K562 (cell line): Measurements from ENCODE around the gene IL12RB1. TPM values are rescaled to one million over a fixed set of nuclear protein-coding genes. Genes with fewer than 3 reads are reported as not detected.
A peak's percentile ranks its signal among the peaks of the same experiment; 100 is the strongest.

ENCODE experiments used
- ATAC-seq: fragments of 200-7000 bp; cut with Tn5 transposase; 3 replicates; pipeline ENCODE4 v1.9.1; 2020; ENCODE audit warnings: moderate library complexity
- BruUV-seq: library from RNA; stranded (reverse); fragments of 400-500 nt; replicated peaks from 2 replicates; lab custom pipeline; 2021; lab: Mats Ljungman, UMichigan
- CTCF ChIA-PET: fragments of 300-600 bp; formaldehyde crosslinking; extraction: SDS; loops from one replicate; lab custom pipeline; 2021; ENCODE audit warnings: low intra/inter-chr PET ratio; lab: Yijun Ruan, JAX
- POLR2A ChIA-PET: fragments of 300-600, 350-650 bp; sonication (Branson Sonifier 250); formaldehyde crosslinking; extraction: SDS; loops from one replicate; lab custom pipeline; 2021; ENCODE audit warnings: antibody characterized with exemption, inconsistent platforms; lab: Yijun Ruan, JAX
- DNase-seq, 4 experiments: peaks; one replicate each; pipeline versions ENCODE4 v3.0.0 to v3.0.0-alpha.2; 2011 to 2018; ENCODE audit warnings: low spot score in 3 of 4, mixed read lengths in 3 of 4; ENCODE audit errors: extremely low read depth in 1 of 4
- FAIRE-seq: peaks from 2 replicates; lab custom pipeline; 2011; peaks lifted over from hg19 to GRCh38; lab: Jason Lieb, UNC
- H2AFZ ChIP-seq: 2 replicates; pipeline ENCODE4 v1.6.0; 2011; ENCODE audit warnings: low read depth, low read length, control low read depth, inconsistent platforms
- H3K27ac ChIP-seq: fragments of 200-600 bp; 3 replicates; pipeline ENCODE4 v1.8.0; 2011; ENCODE audit warnings: low read depth, mild to moderate bottlenecking, control low read depth, inconsistent platforms, low read length, moderate library complexity, mixed read lengths; ENCODE audit errors: extremely low read depth
- H3K27me3 ChIP-seq, 2 experiments: fragments of 300-600 bp in 1 of 2; 2 replicates in 1 of 2; 3 replicates in 1 of 2; pipeline versions ENCODE4 v1.6.0 to v1.8.0; 2011; ENCODE audit warnings: inconsistent platforms in 2 of 2, low read length in 2 of 2, mild to moderate bottlenecking in 1 of 2, mixed read lengths in 1 of 2, moderate library complexity in 1 of 2; ENCODE audit not compliant: control insufficient read depth in 2 of 2, insufficient read depth in 2 of 2
- H3K36me3 ChIP-seq: fragments of 300-600 bp; 3 replicates; pipeline ENCODE4 v1.8.0; 2011; ENCODE audit warnings: mild to moderate bottlenecking, low read length, inconsistent platforms; ENCODE audit not compliant: control insufficient read depth, insufficient read depth
- H3K4me1 ChIP-seq, 2 experiments: fragments of 200-600 bp in 1 of 2; replicated peaks in 1 of 2; 2 replicates in 1 of 2; 3 replicates in 1 of 2; pipeline versions ENCODE4 v1.5.1 to v1.8.0; 2011; ENCODE audit warnings: inconsistent platforms in 2 of 2, low read length in 2 of 2, mild to moderate bottlenecking in 1 of 2, mixed read lengths in 1 of 2, moderate library complexity in 1 of 2; ENCODE audit not compliant: control insufficient read depth in 2 of 2, insufficient read depth in 2 of 2
- H3K4me2 ChIP-seq: 2 replicates; pipeline ENCODE4 v1.6.1; 2011; ENCODE audit warnings: low read length, control low read depth, inconsistent platforms, mixed read lengths; ENCODE audit not compliant: insufficient read depth
- H3K4me3 ChIP-seq: fragments of 200-600 bp; sonication (generic), shearing (Covaris generic); 2 replicates; pipeline ENCODE4 v1.5.1; 2016; ENCODE audit warnings: control low read depth, inconsistent platforms
- H3K79me2 ChIP-seq: fragments of 200-600 bp; 3 replicates; pipeline ENCODE4 v1.8.0; 2011; ENCODE audit warnings: low read length, inconsistent platforms; ENCODE audit not compliant: control insufficient read depth, insufficient read depth
- H3K9ac ChIP-seq, 2 experiments: 2 replicates each; pipeline versions ENCODE4 v1.6.0 to v1.6.1; 2011; ENCODE audit warnings: low read depth in 2 of 2, low read length in 2 of 2, control low read depth in 1 of 2, inconsistent platforms in 1 of 2, mild to moderate bottlenecking in 1 of 2, mixed read lengths in 1 of 2; ENCODE audit not compliant: insufficient read depth in 1 of 2
- H3K9me1 ChIP-seq: one replicate; pipeline ENCODE4 v1.6.0; 2011; ENCODE audit warnings: inconsistent platforms, mild to moderate bottlenecking, low read length, moderate library complexity; ENCODE audit not compliant: control insufficient read depth, insufficient read depth
- H3K9me3 ChIP-seq: replicated peaks from 2 replicates; pipeline ENCODE4 v1.5.1; 2011; ENCODE audit warnings: low read depth, low read length, inconsistent platforms; ENCODE audit not compliant: control insufficient read depth, insufficient read depth
- H4K20me1 ChIP-seq: replicated peaks from 2 replicates; pipeline ENCODE4 v1.6.1; 2011; ENCODE audit warnings: low read length, inconsistent platforms, mixed read lengths; ENCODE audit not compliant: control insufficient read depth, insufficient read depth
- BACH1 ChIP-seq: fragments of 200-800 bp; sonication (Bioruptor generic); IDR thresholded peaks from 2 replicates; pipeline ENCODE4 v1.6.1; 2016; ENCODE audit warnings: missing genetic modification characterization, missing compliant biosample characterization
- GABPB1 ChIP-seq: sonication (generic); formaldehyde crosslinking; IDR thresholded peaks from 2 replicates; pipeline ENCODE4 v1.8.0; 2022; ENCODE audit warnings: mild to moderate bottlenecking, missing genetic modification reagents
- POLR2A ChIP-seq: fragments of 450-650 bp; conservative IDR thresholded peaks from 2 replicates; pipeline ENCODE4 v1.6.1; 2016
- STAG1 ChIP-seq: sonication (generic); formaldehyde crosslinking; IDR thresholded peaks from 2 replicates; pipeline ENCODE4 v1.5.0; 2020; ENCODE audit warnings: missing genetic modification reagents, borderline replicate concordance
- ZNF583 ChIP-seq: fragments of 250-450 bp; sonication (Bioruptor Pico); IDR thresholded peaks from 2 replicates; pipeline ENCODE4 v1.4.0; 2020
- WGBS: fragments of 100-300 bp; shearing (Covaris generic); methylation state at CpG from one replicate; pipeline ENCODE4 v1.1.6; 2016; ENCODE audit warnings: low coverage, mixed read lengths; ENCODE audit not compliant: insufficient coverage; ENCODE audit errors: missing lambda C conversion rate; 5-methylcytosine and 5-hydroxymethylcytosine counted together
- in situ Hi-C: fragments of 300-500 bp; cut with MboI; formaldehyde crosslinking; loops from 4 replicates; pipeline ENCODE4 v1.15.0; 2018; ENCODE audit warnings: inconsistent platforms, mixed read lengths
- intact Hi-C: fragments of 100-400 bp; cut with micrococcal nuclease; formaldehyde crosslinking; loops from 2 replicates; pipeline ENCODE4 v1.14.2; 2022
- polyA plus RNA-seq, 8 experiments: library from polyadenylated mRNA; depleted of rRNA in 4 of 8; stranded (reverse) in 5 of 8; unstranded in 3 of 8; fragments of >200 nt; fragmentation: Nextera tagmentation in 2 of 8; fragmentation: Illumina TruSeq in 1 of 8; extraction: Ambion mirVana in 2 of 8; extraction: Trizol in 1 of 8; gene quantifications; 2 replicates each; pipeline versions ENCODE4 v1.2.1 to v1.2.3, GENCODE V29; 2011 to 2014; ENCODE audit warnings: inconsistent platforms in 1 of 8, missing spikeins in 1 of 8
- total RNA-seq, 7 experiments: library from RNA; depleted of rRNA in 6 of 7; stranded (reverse); fragments of >200 nt in 6 of 7; fragmentation: Illumina TruSeq in 2 of 7; extraction: Trizol in 2 of 7; gene quantifications; 2 replicates each; pipeline versions ENCODE4 v1.2.1 to v1.2.3, GENCODE V29; 2011 to 2021; ENCODE audit warnings: low replicate concordance in 1 of 7
- TF ChIP-seq, protein P1 (sequence below): fragments of 250-450 bp; sonication (Bioruptor Pico); IDR thresholded peaks from 2 replicates; pipeline ENCODE4 v1.5.0; 2022; ENCODE audit warnings: mild to moderate bottlenecking
- TF ChIP-seq, protein P2 (sequence below), 2 experiments: fragments of 200-800 bp in 1 of 2; sonication (Bioruptor generic) in 1 of 2; sonication (generic) in 1 of 2; formaldehyde crosslinking in 1 of 2; IDR thresholded peaks in 1 of 2; conservative IDR thresholded peaks in 1 of 2; 2 replicates each; pipeline versions ENCODE4 v1.5.0 to v1.6.1; 2016 to 2020; ENCODE audit warnings: missing compliant biosample characterization in 1 of 2, missing genetic modification characterization in 1 of 2, missing genetic modification reagents in 1 of 2
- TF ChIP-seq, protein P3 (sequence below): fragments of 450-650 bp; IDR thresholded peaks from 2 replicates; pipeline ENCODE4 v1.6.1; 2017; ENCODE audit warnings: antibody characterized with exemption, mild to moderate bottlenecking
- TF ChIP-seq, protein P4 (sequence below), 3 experiments: fragments of 200-800 bp in 1 of 3; fragments of 250-450 bp in 1 of 3; fragments of 450-650 bp in 1 of 3; sonication (Bioruptor Pico) in 1 of 3; sonication (Bioruptor generic) in 1 of 3; formaldehyde crosslinking in 1 of 3; IDR thresholded peaks; 2 replicates each; pipeline versions ENCODE4 v1.6.1 to v1.8.0; 2016 to 2022; ENCODE audit warnings: mild to moderate bottlenecking in 2 of 3, missing genetic modification characterization in 2 of 3, missing compliant biosample characterization in 1 of 3, moderate library complexity in 1 of 3

IL12RB1 gene
- total and polyA plus RNA-seq, 9 of the 15 experiments (the other 6 are each of a cell fraction or from before 2014, with no cell fraction given), result 0.04 to 0.07 (median 0.06) TPM; not detected in 5

DNA sequence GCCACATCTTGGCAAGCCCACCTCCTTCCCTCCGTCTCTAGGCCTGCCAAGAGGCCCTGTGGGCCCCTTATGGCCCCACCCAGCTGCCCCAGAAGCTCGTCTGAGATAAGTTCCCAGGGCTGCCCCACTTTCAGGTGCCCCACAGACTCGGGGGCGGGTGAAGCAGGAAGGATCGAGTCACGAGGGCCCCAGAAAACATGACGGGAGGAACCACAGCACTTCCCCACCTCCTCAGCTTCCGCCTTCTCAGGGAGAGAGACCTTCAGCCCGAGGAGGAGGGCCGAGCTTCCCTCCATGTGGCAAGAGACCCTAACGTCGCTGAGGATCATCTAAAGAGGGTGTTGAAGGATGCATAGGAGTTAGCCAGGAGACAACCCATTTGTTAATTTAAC is 4.5 kb upstream of the IL12RB1 start:
- no TSS peak for BruUV-seq
- H2AFZ ChIP-seq, result peak overlapping the region; percentile 90
- DNase-seq (peak; percentile 53 to 74 (median 58)), ATAC-seq (peak; percentile 28), FAIRE-seq (peak; percentile 64)
- peak overlapping the region; percentile 39 for H3K4me2 ChIP-seq
- no peaks in the 10 kb centered on the region for H3K36me3 ChIP-seq
- H3K79me2 ChIP-seq, result no peaks in the 10 kb centered on the region
- H4K20me1 ChIP-seq, result no peaks in the 10 kb centered on the region
- peaks cover 25 to 33% of the 10 kb centered on the region in 2 experiments for H3K4me1 ChIP-seq
- 10% methylated on average over 12 of the region's 12 CpGs for WGBS
- no peaks in the 10 kb centered on the region for H3K9me3 ChIP-seq
- no peak overlapping the region for H3K4me3 ChIP-seq
- ChIA-PET CTCF (no interaction called here), POLR2A (interaction anchor here (0.6 to 0.8 kb wide), 4 partner anchors 15 to 382 kb away, joined by 3 to 4 read pairs (median 3); no protein-coding TSS in a partner anchor)
- H3K27ac ChIP-seq, result peak overlapping the region; percentile 59
- peak overlapping the region; percentile 65 to 76 for H3K9ac ChIP-seq
- intact Hi-C loops, result no loop called here
- no peaks in the 10 kb centered on the region for H3K27me3 ChIP-seq
- peaks cover 3% of the 10 kb centered on the region for H3K9me1 ChIP-seq
- in situ Hi-C loops, result loop anchor here (10.0 kb wide), 1 partner anchor 324 kb away; the partner anchor contains the start of gene SSBP4
- TF ChIP-seq BACH1 (tag) (0 out of 2 replicates have a peak, but pooled peaks have one; percentile 44), POLR2A (peak; percentile 39; the same call in 1 of the 2 replicates), STAG1 (CRISPR knock-in tag) (no peak), ZNF583 (CRISPR knock-in tag) (peak; percentile 76; the same call in 1 of the 2 replicates), GABPB1 (CRISPR knock-in tag) (peak; percentile 33; the same call in 1 of the 2 replicates)
- TF ChIP-seq, protein P1, sequence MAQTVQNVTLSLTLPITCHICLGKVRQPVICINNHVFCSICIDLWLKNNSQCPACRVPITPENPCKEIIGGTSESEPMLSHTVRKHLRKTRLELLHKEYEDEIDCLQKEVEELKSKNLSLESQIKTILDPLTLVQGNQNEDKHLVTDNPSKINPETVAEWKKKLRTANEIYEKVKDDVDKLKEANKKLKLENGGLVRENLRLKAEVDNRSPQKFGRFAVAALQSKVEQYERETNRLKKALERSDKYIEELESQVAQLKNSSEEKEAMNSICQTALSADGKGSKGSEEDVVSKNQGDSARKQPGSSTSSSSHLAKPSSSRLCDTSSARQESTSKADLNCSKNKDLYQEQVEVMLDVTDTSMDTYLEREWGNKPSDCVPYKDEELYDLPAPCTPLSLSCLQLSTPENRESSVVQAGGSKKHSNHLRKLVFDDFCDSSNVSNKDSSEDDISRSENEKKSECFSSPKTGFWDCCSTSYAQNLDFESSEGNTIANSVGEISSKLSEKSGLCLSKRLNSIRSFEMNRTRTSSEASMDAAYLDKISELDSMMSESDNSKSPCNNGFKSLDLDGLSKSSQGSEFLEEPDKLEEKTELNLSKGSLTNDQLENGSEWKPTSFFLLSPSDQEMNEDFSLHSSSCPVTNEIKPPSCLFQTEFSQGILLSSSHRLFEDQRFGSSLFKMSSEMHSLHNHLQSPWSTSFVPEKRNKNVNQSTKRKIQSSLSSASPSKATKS (CRISPR knock-in tag), result no peak
- TF ChIP-seq, protein P2, sequence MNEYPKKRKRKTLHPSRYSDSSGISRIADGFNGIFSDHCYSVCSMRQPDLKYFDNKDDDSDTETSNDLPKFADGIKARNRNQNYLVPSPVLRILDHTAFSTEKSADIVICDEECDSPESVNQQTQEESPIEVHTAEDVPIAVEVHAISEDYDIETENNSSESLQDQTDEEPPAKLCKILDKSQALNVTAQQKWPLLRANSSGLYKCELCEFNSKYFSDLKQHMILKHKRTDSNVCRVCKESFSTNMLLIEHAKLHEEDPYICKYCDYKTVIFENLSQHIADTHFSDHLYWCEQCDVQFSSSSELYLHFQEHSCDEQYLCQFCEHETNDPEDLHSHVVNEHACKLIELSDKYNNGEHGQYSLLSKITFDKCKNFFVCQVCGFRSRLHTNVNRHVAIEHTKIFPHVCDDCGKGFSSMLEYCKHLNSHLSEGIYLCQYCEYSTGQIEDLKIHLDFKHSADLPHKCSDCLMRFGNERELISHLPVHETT (CRISPR knock-in tag; conservative IDR thresholded peaks at IDR 0.05 in 1 of 2, IDR thresholded peaks at IDR 0.05 in 1 of 2), result 0 out of 4 replicates have a peak, but pooled peaks of 1 of the 2 experiments have one; percentile 25
- TF ChIP-seq, protein P3, sequence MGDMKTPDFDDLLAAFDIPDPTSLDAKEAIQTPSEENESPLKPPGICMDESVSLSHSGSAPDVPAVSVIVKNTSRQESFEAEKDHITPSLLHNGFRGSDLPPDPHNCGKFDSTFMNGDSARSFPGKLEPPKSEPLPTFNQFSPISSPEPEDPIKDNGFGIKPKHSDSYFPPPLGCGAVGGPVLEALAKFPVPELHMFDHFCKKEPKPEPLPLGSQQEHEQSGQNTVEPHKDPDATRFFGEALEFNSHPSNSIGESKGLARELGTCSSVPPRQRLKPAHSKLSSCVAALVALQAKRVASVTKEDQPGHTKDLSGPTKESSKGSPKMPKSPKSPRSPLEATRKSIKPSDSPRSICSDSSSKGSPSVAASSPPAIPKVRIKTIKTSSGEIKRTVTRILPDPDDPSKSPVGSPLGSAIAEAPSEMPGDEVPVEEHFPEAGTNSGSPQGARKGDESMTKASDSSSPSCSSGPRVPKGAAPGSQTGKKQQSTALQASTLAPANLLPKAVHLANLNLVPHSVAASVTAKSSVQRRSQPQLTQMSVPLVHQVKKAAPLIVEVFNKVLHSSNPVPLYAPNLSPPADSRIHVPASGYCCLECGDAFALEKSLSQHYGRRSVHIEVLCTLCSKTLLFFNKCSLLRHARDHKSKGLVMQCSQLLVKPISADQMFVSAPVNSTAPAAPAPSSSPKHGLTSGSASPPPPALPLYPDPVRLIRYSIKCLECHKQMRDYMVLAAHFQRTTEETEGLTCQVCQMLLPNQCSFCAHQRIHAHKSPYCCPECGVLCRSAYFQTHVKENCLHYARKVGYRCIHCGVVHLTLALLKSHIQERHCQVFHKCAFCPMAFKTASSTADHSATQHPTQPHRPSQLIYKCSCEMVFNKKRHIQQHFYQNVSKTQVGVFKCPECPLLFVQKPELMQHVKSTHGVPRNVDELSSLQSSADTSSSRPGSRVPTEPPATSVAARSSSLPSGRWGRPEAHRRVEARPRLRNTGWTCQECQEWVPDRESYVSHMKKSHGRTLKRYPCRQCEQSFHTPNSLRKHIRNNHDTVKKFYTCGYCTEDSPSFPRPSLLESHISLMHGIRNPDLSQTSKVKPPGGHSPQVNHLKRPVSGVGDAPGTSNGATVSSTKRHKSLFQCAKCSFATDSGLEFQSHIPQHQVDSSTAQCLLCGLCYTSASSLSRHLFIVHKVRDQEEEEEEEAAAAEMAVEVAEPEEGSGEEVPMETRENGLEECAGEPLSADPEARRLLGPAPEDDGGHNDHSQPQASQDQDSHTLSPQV, result peak; percentile 82
- TF ChIP-seq, protein P4, sequence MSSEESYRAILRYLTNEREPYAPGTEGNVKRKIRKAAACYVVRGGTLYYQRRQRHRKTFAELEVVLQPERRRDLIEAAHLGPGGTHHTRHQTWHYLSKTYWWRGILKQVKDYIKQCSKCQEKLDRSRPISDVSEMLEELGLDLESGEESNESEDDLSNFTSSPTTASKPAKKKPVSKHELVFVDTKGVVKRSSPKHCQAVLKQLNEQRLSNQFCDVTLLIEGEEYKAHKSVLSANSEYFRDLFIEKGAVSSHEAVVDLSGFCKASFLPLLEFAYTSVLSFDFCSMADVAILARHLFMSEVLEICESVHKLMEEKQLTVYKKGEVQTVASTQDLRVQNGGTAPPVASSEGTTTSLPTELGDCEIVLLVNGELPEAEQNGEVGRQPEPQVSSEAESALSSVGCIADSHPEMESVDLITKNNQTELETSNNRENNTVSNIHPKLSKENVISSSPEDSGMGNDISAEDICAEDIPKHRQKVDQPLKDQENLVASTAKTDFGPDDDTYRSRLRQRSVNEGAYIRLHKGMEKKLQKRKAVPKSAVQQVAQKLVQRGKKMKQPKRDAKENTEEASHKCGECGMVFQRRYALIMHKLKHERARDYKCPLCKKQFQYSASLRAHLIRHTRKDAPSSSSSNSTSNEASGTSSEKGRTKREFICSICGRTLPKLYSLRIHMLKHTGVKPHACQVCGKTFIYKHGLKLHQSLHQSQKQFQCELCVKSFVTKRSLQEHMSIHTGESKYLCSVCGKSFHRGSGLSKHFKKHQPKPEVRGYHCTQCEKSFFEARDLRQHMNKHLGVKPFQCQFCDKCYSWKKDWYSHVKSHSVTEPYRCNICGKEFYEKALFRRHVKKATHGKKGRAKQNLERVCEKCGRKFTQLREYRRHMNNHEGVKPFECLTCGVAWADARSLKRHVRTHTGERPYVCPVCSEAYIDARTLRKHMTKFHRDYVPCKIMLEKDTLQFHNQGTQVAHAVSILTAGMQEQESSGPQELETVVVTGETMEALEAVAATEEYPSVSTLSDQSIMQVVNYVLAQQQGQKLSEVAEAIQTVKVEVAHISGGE (CRISPR knock-in tag; IDR thresholded peaks at IDR 0.05), result peak in 1 of 3 experiments; percentile 85; a peak in 2 of 6 replicates
